Measurements from ENCODE around the gene ID2.
A peak's percentile ranks its signal among the peaks of the same experiment; 100 is the strongest.
"Not testable (repeated sequence)": the region's sequence is repeated elsewhere in the genome, so short reads cannot be mapped to it uniquely, and the experiment has no call there.

ID2 gene

DNA sequence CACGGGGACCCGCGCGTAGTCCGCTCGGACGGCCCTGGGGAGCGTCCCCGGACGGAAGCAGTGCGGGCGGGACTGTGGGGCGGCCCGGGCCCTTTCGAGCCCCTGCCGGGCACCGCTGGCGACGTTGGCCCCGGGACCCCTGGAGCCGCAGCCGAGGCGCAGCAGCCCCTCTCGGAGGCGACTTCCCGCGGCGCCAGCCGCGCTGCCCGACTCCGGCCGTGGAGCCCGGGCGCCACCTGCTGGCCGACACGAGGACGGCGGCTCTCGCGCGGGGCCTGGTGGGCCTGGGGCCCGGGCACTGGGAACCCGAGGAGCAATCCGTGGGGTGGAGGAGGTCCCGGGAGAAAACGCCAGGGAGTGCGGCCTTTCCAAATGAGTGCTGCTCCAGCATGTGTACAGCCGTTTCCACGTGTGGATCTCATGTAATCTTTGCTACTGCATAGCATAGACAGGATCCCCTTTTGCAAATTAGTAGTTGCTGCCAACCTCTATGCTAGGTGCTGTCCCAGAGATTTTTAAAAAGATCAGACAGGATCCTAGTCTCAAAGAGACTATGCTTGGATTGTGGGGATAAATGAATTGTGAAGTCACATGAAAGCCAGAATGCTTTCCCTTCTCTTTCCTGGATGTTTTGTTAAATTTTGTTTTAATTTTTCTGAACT is 4.0 kb downstream of the ID2 start:
- peak; percentile 28 for DNase-seq

DNA sequence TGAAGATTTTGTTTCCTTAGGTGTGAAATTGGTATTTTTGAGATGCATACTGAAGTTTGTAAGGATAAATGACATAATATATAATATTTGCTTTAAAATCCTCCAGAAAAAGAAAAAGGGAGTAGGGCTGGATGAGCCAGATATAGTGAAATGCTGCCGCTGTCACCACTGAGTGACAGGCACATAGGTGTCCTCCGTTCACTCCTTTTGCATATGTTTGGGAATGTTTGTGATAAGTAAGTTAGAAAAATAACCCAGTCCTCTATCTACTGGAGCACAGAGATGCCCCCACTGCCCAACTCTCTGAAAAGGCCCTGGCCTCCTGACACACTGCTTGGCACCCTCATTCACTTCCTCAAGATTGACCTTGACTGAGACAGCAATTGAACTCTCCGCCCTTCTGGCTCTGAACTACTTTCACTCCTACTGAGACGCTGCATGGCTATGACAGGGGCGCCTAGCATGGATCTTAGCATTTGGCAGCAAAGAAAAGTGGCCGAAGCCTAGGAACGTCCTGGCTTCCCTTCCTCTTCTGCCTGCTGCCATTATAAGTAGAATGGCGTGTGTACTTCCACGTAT is 10.1 kb downstream of the ID2 start:
- DNase-seq: no peak

GRCh38 chr2:8692783-8693156 is 10.9 kb downstream of the ID2 start:
- DNase-seq: no peak

DNA sequence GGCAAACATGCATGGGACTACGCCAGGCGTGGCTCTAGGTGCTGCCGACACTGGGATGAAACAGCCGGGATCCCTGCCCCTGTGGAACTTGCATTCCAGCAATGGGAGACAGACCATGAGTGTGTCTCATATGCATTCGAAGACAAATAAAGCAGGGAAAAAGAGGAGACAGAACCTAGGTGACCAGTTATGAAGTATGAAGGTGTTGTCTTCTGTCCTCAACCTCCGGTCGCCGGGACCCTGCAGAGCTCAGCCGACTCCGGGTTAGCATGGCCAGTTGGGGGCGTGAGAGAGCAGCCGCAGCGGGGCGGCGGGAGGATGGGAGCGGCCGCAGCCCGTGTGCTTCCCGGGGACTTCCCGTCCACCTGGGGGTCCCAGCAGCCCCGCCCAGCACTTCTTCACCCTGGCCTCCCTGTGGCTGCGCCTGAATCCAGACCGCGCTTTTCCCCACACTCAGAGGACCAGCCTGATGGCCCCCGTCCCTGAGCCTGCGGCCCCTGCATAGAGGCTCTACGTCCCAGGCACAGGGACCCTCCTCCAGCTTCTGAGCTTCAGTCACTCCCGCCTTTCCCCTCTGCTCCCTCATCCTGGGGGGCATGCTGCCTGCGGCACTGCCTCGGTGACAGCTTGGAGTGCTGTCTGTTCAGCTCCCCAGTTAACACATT is 11.4 kb downstream of the ID2 start:
- DNase-seq: no peak

GRCh38 chr2:8694737-8695136 is 12.9 kb downstream of the ID2 start:
- no peak for DNase-seq

GRCh38 chr2:8697190-8697589 is 15.3 kb downstream of the ID2 start:
- no peak for DNase-seq

- no peak for DNase-seq
Measured at GRCh38 chr2:8699839-8700238, 18.0 kb downstream of the ID2 start.

DNA sequence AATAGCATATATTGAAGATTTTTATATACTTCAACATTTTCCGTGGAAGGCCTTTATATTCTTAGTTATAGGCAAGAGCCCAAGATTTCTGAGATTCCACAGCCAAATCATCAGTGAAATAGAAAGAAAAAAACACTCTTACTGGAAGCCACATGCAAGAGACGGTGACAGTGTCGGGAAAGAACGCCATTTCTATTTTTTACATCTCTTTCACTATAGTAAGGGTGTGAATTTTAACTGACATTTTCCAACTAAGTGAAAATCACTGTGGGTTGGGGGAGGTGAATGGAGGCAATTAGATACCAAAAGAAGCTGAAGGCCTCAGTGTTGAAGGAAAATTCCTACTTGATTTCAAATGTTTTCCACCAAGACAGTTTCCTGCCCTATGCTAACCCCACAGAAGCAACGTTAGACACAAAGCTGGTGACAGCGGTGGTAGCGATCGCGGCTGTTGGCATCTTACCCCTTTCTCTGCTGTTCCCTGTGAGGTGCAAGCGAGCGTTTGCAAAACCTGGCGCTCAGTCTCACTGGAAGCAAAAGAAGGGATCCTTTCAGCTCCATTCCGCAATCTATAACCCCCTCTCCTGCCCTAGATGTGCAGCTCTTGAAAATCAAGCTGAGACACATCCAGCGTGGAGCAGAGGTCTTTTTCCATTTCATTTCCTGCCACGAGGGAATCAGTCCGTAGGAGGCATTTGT is 20.0 kb downstream of the ID2 start:
- no peak for DNase-seq

DNA sequence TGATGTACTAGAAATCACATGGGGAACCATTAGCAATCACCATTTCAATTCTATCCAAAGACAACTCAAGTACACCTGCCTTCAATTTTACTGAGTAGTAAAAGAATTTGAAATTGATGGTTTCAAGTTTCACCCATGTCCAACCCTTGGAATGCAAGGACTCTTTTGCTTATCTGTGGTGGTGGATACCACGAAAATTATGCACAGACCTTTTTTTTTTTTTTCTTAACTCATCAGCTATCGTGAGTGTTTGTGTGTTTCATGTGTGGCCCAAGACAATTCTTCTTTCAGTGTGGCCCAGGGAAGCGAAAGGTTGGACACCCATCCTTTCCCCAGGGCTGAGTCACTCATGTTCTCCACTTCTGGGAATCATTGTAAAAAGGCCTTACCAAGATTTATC is 23.1 kb downstream of the ID2 start:
- DNase-seq: no peak

- no peak for DNase-seq
Measured at GRCh38 chr2:8709611-8710010, 27.8 kb downstream of the ID2 start.

GRCh38 chr2:8710951-8711350 is 29.1 kb downstream of the ID2 start:
- DNase-seq: no peak

DNA sequence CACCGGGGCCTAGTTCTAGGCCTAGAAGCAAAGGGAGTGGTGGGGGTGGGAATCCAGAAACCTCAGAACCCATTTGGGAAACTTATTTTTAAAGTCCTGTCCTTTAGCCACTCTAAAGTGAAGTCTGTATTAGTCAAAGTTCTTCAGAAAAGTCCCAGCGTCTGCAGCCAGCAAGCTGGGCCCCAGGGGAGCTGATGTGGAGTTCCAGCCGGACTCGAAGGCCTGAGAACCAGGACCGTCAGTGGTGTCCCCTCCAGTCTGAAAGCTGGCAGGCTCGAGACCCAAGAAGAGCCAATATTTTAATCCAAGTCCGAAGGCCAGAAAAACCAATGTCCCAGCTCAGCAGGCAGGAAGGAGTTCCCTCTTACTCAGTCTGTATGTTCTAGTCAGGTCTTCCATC is 32.4 kb downstream of the ID2 start:
- DNase-seq: no peak

- no peak for DNase-seq
Measured at GRCh38 chr2:8714971-8715370, 33.1 kb downstream of the ID2 start.

DNA sequence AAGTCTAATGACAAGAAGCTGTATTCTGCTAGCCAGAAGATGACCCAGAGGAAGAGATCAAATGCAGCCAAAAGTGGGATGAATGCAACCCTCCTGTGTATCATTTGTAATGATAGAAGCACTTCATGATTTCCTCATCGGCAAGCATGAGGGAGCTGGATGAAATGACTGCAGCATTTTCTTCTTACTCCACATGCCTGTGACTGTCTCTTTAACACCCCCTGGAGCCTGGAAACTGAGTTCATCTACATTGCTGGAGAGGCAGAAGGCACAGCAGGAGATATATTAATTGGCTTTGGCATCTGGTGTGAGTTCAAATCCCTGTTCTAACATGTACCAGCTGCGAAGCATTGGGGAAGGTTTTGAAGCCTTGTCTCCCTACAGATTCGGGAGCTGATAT is 37.7 kb downstream of the ID2 start:
- DNase-seq: no peak

DNA sequence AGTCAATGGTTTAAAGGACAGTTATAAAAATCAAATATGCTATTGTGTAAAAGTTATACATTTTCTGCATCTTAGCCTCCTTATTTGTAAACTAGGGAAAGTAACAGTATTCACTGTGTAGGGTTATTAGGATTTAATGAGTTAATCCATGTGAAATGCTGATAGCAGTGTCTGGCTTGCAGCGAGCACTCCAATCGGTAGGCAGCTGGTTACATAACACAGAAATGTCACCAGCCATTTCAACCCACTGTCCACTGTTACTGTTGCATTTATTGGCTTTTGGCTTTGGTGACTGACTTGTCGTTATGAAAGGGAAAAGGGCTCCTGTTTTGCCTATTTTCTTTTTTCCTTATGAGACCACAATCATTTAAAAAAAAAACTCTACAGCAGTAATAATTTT is 38.9 kb downstream of the ID2 start:
- no peak for DNase-seq

GRCh38 chr2:8721410-8721809 is 39.6 kb downstream of the ID2 start:
- no peak for DNase-seq

GRCh38 chr2:8722986-8723385 is 41.1 kb downstream of the ID2 start:
- DNase-seq: no peak

- DNase-seq: no peak
Measured at GRCh38 chr2:8725838-8726237, 44.0 kb downstream of the ID2 start.

- no peak for DNase-seq
Measured at GRCh38 chr2:8728305-8729015, 46.6 kb downstream of the ID2 start.

- DNase-seq: not testable (repeated sequence)
Measured at GRCh38 chr2:8729101-8729500, 47.2 kb downstream of the ID2 start.

- DNase-seq: no peak
Measured at GRCh38 chr2:8729939-8730338, 48.1 kb downstream of the ID2 start.

GRCh38 chr2:8732601-8733000 is 50.7 kb downstream of the ID2 start:
- DNase-seq: no peak

All from NCI-H1092 (cell line).